ENCODE results near the gene CYB5R4.

The CYB5R4 gene

DNA sequence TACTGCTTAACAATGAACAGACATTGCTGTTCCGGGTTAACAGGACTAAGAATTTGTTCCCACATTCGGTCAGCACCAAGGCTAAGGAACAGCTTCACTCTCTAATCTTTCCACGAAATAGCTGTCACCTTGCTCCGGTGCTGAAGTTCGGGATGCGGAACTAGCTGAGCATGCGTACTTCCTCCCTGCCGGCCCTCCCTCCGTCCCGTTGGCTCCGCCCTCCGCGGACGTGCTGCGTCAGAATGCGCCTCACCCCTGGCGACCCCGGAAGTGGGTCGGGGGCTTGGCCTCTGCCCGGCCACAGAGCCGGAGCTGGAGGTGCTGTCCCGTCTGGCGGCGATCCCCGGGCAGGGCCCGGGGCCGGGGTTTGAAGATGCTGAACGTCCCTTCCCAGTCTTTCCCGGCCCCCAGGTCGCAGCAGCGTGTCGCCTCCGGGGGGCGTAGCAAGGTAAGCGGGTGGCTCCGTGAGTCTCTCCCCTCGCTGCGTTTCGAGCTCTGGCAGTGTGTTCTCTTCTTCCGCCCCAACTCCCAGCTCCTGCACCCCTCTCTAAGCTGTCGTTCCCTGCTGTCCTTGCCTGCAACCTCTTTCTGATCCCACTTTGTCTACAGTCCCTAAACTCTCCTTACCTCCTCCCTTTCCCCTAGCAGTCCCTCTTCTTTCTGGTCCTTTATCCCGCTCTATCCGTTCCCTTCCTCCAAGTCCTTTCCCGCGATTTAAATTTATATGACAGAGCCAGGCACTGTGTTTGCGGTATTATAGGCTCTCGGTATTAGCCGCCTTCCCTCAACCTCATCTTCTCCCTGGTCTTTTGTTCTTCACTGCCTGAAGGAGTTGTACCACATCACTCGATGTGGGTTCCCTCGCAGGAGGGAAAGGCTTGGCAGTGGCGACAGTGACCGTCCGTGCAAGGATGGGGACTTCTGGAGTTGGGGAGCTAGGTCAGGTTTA, at the start of gene CYB5R4:
Gene CYB5R4, plus strand, starts transcription at position 280 of the 949 bp plus-strand sequence. Its CDS starts 94 bp downstream, at position 374.
- DNase-seq (ENCODE audit: low read depth in 2 of 2): peak; percentile 84 to 90

GRCh38 chr6:83812595-83812994, 46.9 kb upstream of the CYB5R4 start:
- DNase-seq (ENCODE audit: low read depth in 2 of 2): no peak

- no peak for DNase-seq (ENCODE audit: low read depth in 2 of 2)
Observed at GRCh38 chr6:83815631-83816272, 43.7 kb upstream of the CYB5R4 start.

GRCh38 chr6:83822629-83823169, 36.8 kb upstream of the CYB5R4 start:
- DNase-seq (ENCODE audit: low read depth in 2 of 2): no peak

GRCh38 chr6:83824388-83824801, 35.1 kb upstream of the CYB5R4 start:
- DNase-seq (ENCODE audit: low read depth in 2 of 2): no peak

- no peak for DNase-seq (ENCODE audit: low read depth in 2 of 2)
Observed at GRCh38 chr6:83824831-83825230, 34.7 kb upstream of the CYB5R4 start.

- DNase-seq (ENCODE audit: low read depth in 2 of 2): no peak
Observed at GRCh38 chr6:83827050-83827449, 32.4 kb upstream of the CYB5R4 start.

- no peak for DNase-seq (ENCODE audit: low read depth in 2 of 2)
Observed at GRCh38 chr6:83838727-83839126, 20.8 kb upstream of the CYB5R4 start.

GRCh38 chr6:83844170-83844569, 15.3 kb upstream of the CYB5R4 start:
- DNase-seq (ENCODE audit: low read depth in 2 of 2): no peak

- DNase-seq (ENCODE audit: low read depth in 2 of 2): no peak
Observed at GRCh38 chr6:83846291-83846690, 13.2 kb upstream of the CYB5R4 start.

DNA sequence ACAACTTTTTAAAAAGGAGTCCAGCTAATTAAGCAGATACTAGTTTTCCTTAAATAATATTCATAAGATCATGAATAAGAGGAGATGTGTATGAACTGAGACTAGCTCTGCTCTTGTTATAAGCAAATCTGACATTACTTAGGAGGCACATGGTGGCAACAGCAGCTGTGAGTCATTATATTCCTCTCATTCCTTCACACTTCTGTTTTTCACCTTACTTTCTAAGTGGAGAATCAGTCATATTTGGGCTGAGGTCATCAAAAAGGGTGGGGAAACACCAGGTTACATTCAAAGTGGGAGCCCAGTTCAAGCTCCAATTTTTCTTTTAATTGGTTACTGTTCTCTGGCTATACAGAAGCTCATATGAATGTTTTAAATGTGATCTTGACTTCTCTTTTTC, 12.3 kb upstream of the CYB5R4 start:
- no peak for DNase-seq (ENCODE audit: low read depth in 2 of 2)

DNA sequence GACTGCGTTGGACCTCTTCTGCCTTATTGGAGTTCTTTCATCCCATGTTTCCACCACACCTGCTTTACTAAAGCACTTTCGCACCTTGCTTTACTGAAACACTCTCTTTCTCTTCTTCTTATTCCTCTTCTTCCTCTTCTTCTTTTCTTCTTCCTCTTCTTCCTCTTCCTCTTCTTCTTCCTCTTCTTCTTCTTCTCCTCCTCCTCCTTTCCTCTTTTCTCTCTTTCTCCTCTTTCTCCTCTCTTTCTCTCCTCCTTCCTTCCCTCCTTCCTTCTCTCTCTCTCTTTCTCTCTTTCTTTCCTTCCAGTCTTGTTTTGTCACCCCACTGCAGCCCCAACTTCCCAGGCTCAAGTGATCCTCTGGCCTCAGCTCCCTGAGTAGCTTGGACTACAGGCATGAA, 10.4 kb upstream of the CYB5R4 start:
- DNase-seq (ENCODE audit: low read depth in 2 of 2): no peak

- no peak for DNase-seq (ENCODE audit: low read depth in 2 of 2)
Observed at GRCh38 chr6:83849610-83850009, 9.9 kb upstream of the CYB5R4 start.

- no peak for DNase-seq (ENCODE audit: low read depth in 2 of 2)
Observed at GRCh38 chr6:83852528-83853177, 6.8 kb upstream of the CYB5R4 start.

DNA sequence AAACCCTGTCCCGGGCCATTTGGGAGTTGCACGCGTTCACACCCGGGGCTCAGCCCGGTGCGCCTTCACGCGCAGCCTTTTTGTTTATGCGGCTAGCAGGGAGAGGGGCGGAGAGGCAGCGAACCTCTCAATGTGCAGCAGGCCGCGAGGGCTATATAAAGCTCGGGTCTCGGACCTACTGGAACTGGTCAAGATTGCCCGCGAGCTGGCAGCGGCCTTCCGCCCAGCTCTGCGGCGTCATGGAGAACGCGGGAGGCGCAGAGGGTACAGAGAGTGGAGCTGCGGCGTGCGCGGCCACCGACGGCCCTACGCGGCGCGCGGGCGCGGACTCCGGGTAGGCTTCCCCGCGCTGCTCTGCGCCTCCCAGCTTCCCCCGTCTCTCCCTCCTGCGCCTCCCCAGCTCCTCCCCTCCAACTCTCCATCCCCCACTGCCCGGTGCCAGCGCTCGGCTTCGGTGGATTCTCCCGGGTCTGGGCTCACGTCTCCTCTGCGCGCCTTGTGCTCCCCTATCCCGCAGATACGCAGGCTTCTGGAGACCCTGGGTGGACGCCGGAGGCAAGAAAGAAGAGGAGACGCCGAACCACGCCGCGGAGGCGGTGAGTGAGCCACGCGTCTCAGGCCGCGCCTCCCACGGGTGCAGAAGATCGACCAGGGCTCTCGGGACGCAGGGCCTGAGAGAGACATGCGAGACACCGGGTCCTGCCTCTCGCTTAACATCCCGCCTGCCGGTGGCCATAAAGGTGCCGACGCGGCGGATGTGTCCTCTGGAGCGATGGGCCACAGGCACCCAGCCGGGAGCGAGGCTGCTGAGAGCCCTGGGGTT, 6.1 kb upstream of the CYB5R4 start, which contains the start of gene RIPPLY2:
Gene RIPPLY2, plus strand, starts transcription at position 183 of the 823 bp plus-strand sequence. Its CDS starts 57 bp downstream, at position 240.
- no peak for DNase-seq (ENCODE audit: low read depth in 2 of 2)

GRCh38 chr6:83854001-83854501, 5.4 kb upstream of the CYB5R4 start:
- DNase-seq (ENCODE audit: low read depth in 2 of 2): no peak

GRCh38 chr6:83854766-83855165, 4.7 kb upstream of the CYB5R4 start:
- DNase-seq (ENCODE audit: low read depth in 2 of 2): no peak

DNA sequence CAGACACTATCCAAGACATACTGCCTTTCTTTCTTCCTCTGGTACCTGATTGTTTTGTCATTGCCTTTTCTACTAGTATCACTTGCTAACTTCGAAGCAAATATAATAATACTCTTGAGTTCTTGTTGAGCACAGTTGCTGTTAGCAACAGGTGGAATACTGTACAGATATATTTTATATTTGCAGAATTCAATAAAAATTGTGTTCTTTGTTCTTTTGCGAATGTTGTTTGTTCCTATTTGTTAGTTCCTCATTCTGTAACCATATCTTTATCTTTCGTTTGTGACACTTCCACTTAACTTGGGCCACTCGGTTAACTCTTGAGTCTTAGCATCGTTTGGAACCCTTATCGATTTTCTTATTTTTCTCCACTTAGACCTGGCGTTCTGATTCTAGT, 868 bp downstream of the CYB5R4 start:
- no peak for DNase-seq (ENCODE audit: low read depth in 2 of 2)

GRCh38 chr6:83860782-83861495, 1.4 kb downstream of the CYB5R4 start:
- no peak for DNase-seq (ENCODE audit: low read depth in 2 of 2)

DNA sequence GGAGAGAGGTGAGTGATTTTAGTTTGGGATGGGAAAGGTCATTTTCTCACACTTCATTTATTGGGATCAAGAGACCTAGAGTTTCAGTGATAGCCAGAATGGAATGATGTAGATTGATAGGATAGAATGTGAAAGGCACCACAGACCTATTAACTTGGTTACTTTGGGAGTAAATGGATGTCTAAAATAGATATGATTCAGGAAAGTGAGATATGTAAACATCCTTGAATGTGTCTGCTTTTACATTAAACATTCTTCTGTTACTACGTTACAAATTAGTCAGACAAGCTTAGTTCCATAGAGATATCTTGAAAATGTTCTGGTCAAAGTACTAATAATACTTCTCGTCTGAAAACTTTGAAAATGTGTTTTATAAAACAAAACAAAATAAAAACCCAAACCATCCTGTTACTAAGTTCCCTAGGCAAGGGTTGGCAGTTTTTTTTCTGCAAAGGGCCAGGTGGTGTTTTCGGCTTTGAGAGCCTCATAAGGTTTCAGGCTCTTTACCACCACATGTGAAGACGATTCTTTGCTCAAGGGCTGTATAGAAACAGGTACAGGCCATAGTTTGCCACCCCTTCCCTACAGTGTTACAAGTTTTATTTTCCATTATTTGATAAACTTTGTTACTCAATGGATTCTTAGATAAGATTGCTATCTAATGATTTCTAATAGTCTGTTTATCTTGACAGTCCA, 3.4 kb downstream of the CYB5R4 start:
- no peak for DNase-seq (ENCODE audit: low read depth in 2 of 2)

All from stimulated activated CD4-positive, alpha-beta T cell treated with anti-CD3 and anti-CD28 coated beads, Interleukin-12 subunit alpha, Interleukin-12 subunit beta, amount 100 ng/mL, for 24 hours (primary cell).